ENCODE data around the gene MRPS12. TPM values are rescaled to one million over a fixed set of nuclear protein-coding genes. Genes with fewer than 3 reads are reported as not detected.

Gene MRPS12
- total and polyA plus RNA-seq, 2 of the 4 experiments (the other 2 are of a cell fraction) = 26.7 to 75.4 TPM

DNA sequence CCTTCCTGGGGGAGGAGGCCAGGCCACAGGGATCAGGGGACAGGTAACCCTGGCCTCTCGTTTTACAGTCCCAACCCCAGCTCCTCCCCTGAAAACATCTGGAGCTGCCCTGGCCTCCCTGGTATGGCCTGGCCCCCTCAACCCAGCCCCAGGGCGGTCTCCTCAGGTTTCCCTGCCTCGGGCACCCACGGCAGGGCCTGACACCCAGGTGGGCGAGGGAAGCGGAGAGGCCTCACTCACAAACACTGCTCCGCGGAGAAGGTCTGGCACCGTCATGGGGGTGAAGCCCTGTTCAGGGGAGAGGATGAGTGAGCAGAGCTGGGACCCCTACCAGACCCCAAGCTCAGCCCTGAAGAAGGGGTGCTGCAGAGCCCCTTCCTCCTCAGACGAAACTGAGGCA is 12.2 kb upstream of the MRPS12 start:
- Histone ChIP-seq H3K9ac (ENCODE audit: low read depth, low read length) (no peak overlapping the region), H3K9me3 (ENCODE audit: control insufficient read depth, insufficient read depth, low read length) (no peaks in the 10 kb centered on the region), H4K20me1 (ENCODE audit: insufficient read depth, low read length) (no peaks in the 10 kb centered on the region; the same call in 1 of the 2 replicates), H3K4me2 (ENCODE audit: low read depth, low read length) (no peak overlapping the region), H2AK9ac (replicated peaks; ENCODE audit: low read depth, low read length, poor library complexity) (no peak overlapping the region), H4K5ac (ENCODE audit: low read depth, low read length) (no peak overlapping the region), H3K4me1 (ENCODE audit: control insufficient read depth, insufficient read depth, low read length) (no peaks in the 10 kb centered on the region), H2BK120ac (ENCODE audit: low read depth, low read length) (no peak overlapping the region), H2BK5ac (ENCODE audit: low read depth, low read length, poor library complexity, severe bottlenecking) (no peak overlapping the region), H3K14ac (replicated peaks; ENCODE audit: low read depth, low read length) (no peak overlapping the region), H3K79me1 (ENCODE audit: low read depth in 1 of 2, low read length in 2 of 2) (no peaks in the 10 kb centered on the region), H4K91ac (ENCODE audit: insufficient read depth, low read depth, low read length) (no peak overlapping the region), H2BK15ac (ENCODE audit: low read depth, low read length) (no peak overlapping the region), H3K36me3 (ENCODE audit: control insufficient read depth, insufficient read depth, low read length) (peaks cover 8% of the 10 kb centered on the region), H2BK20ac (ENCODE audit: low read depth, low read length) (no peak overlapping the region), H3K56ac (ENCODE audit: extremely low read depth, insufficient read depth, low read length) (no peak overlapping the region), H3K4me3 (ENCODE audit: insufficient read depth, low read depth, low read length) (no peak overlapping the region), H3K23ac (ENCODE audit: low read depth, low read length) (no peak overlapping the region), H3K9me1 (ENCODE audit: insufficient read depth, low read length) (no peaks in the 10 kb centered on the region), H2AFZ (replicated peaks; ENCODE audit: low read length, poor library complexity) (no peak overlapping the region), H4K8ac (ENCODE audit: low read depth in 2 of 2, low read length in 2 of 2) (no peak overlapping the region), H3K4ac (ENCODE audit: low read depth, low read length) (no peak overlapping the region), H3K27me3 (ENCODE audit: control insufficient read depth, insufficient read depth, low read length) (no peaks in the 10 kb centered on the region), H3K27ac (ENCODE audit: insufficient read depth, low read length) (no peak overlapping the region), H2AK5ac (ENCODE audit: low read depth, low read length) (no peak overlapping the region), H3K18ac (ENCODE audit: low read depth, low read length) (no peak overlapping the region)
- DNase-seq = no peak
- no CpG with 5 or more reads among the region's 10 CpGs for WGBS, 2 experiments (ENCODE audit: extremely low coverage in 2 of 2, insufficient read length in 1 of 2)
- CTCF ChIA-PET = no interaction called here
- in situ Hi-C loops (cut with MboI; ENCODE audit: low sequenced_read_pairs) (loop anchor here (25.0 kb wide), 1 partner anchor 181 kb away; the partner anchor contains the start of gene CAPN12), intact Hi-C loops (cut with micrococcal nuclease) (no loop called here), dilution Hi-C loops (cut with HindIII; ENCODE audit: low sequenced_read_pairs, unreplicated experiment) (no loop called here)
- POLR2A ChIA-PET (ENCODE audit: unreplicated experiment) = no interaction called here
- no TSS peak for BruUV-seq (replicated peaks)
- no peak for ATAC-seq (ENCODE audit: low read depth)
- TF ChIP-seq BHLHE40 (IDR thresholded peaks at IDR 0.05; ENCODE audit: low read depth, low read length) = no peak
